ENCODE measurements around the gene NANS.
"Not testable (repeated sequence)": the region's sequence is repeated elsewhere in the genome, so short reads cannot be mapped to it uniquely, and the experiment has no call there.

NANS gene

GRCh38 chr9:98086461-98086860 is 29.9 kb downstream of the NANS start:
- Histone ChIP-seq H3K79me2 (ENCODE audit: insufficient read depth, low read length) (no peaks in the 10 kb centered on the region), H3K9me2 (replicated peaks; ENCODE audit: low read depth, low read length) (no peaks in the 10 kb centered on the region), H4K20me1 (ENCODE audit: insufficient read depth, low read length, poor library complexity, severe bottlenecking) (no peaks in the 10 kb centered on the region), H3K4me3 (ENCODE audit: low read length, poor library complexity, severe bottlenecking) (no peak overlapping the region), H3K9ac (ENCODE audit: low read depth, low read length, poor library complexity, severe bottlenecking) (no peak overlapping the region), H3K4me1 (ENCODE audit: insufficient read depth, low read length, poor library complexity, severe bottlenecking) (no peaks in the 10 kb centered on the region), H2AFZ (ENCODE audit: low read length) (no peak overlapping the region), H3F3A (ENCODE audit: low read depth) (no peaks in the 10 kb centered on the region), H3K36me3 (ENCODE audit: insufficient read depth, low read length) (peaks cover 44% of the 10 kb centered on the region), H3K9me3 (ENCODE audit: insufficient read depth, low read depth, low read length) (no peaks in the 10 kb centered on the region), H3K27me3 (ENCODE audit: insufficient read depth, low read length, poor library complexity, severe bottlenecking) (no peaks in the 10 kb centered on the region), H3K4me2 (ENCODE audit: low read depth, low read length, poor library complexity, severe bottlenecking) (no peak overlapping the region)
- TF ChIP-seq EZH2phosphoT487 (IDR thresholded peaks at IDR 0.05; ENCODE audit: borderline replicate concordance): no peak

GRCh38 chr9:98087420-98088354 is 31.2 kb downstream of the NANS start:
- Histone ChIP-seq H3K4me3 (ENCODE audit: low read length, poor library complexity, severe bottlenecking) (no peak overlapping the region), H2AFZ (ENCODE audit: low read length) (no peak overlapping the region), H3K4me2 (ENCODE audit: low read depth, low read length, poor library complexity, severe bottlenecking) (no peak overlapping the region), H3K27me3 (ENCODE audit: insufficient read depth, low read length, poor library complexity, severe bottlenecking) (no peaks in the 10 kb centered on the region), H3K9me2 (replicated peaks; ENCODE audit: low read depth, low read length) (no peaks in the 10 kb centered on the region), H3F3A (ENCODE audit: low read depth) (no peaks in the 10 kb centered on the region), H3K79me2 (ENCODE audit: insufficient read depth, low read length) (no peaks in the 10 kb centered on the region), H3K9me3 (ENCODE audit: insufficient read depth, low read depth, low read length) (no peaks in the 10 kb centered on the region), H3K4me1 (ENCODE audit: insufficient read depth, low read length, poor library complexity, severe bottlenecking) (no peaks in the 10 kb centered on the region), H3K36me3 (ENCODE audit: insufficient read depth, low read length) (peaks cover 32% of the 10 kb centered on the region), H3K9ac (ENCODE audit: low read depth, low read length, poor library complexity, severe bottlenecking) (no peak overlapping the region), H4K20me1 (ENCODE audit: insufficient read depth, low read length, poor library complexity, severe bottlenecking) (no peaks in the 10 kb centered on the region)
- TF ChIP-seq CTCF (conservative IDR thresholded peaks at IDR 0.05; ENCODE audit: low read length) (no peak), EZH2phosphoT487 (IDR thresholded peaks at IDR 0.05; ENCODE audit: borderline replicate concordance) (no peak)

- not testable (repeated sequence) for H3K4me1 ChIP-seq (ENCODE audit: insufficient read depth, low read length, poor library complexity, severe bottlenecking); H3F3A ChIP-seq (ENCODE audit: low read depth); H2AFZ ChIP-seq (ENCODE audit: low read length); H3K9ac ChIP-seq (ENCODE audit: low read depth, low read length, poor library complexity, severe bottlenecking); H3K9me3 ChIP-seq (ENCODE audit: insufficient read depth, low read depth, low read length); H3K4me2 ChIP-seq (ENCODE audit: low read depth, low read length, poor library complexity, severe bottlenecking); H3K27me3 ChIP-seq (ENCODE audit: insufficient read depth, low read length, poor library complexity, severe bottlenecking); H4K20me1 ChIP-seq (ENCODE audit: insufficient read depth, low read length, poor library complexity, severe bottlenecking); H3K4me3 ChIP-seq (ENCODE audit: low read length, poor library complexity, severe bottlenecking); H3K79me2 ChIP-seq (ENCODE audit: insufficient read depth, low read length); H3K9me2 ChIP-seq (replicated peaks; ENCODE audit: low read depth, low read length)
- peaks cover 15% of the 10 kb centered on the region for H3K36me3 ChIP-seq (ENCODE audit: insufficient read depth, low read length)
Measured at GRCh38 chr9:98090674-98091073, 34.1 kb downstream of the NANS start.

GRCh38 chr9:98091735-98092612 is 35.4 kb downstream of the NANS start:
- H3F3A ChIP-seq (ENCODE audit: low read depth): no peaks in the 10 kb centered on the region
- TF ChIP-seq EZH2phosphoT487 (IDR thresholded peaks at IDR 0.05; ENCODE audit: borderline replicate concordance) (no peak), CTCF (conservative IDR thresholded peaks at IDR 0.05; ENCODE audit: low read length) (no peak)
- no peaks in the 10 kb centered on the region for H3K27me3 ChIP-seq (ENCODE audit: insufficient read depth, low read length, poor library complexity, severe bottlenecking)
- H3K9me2 ChIP-seq (replicated peaks; ENCODE audit: low read depth, low read length): no peaks in the 10 kb centered on the region
- no peaks in the 10 kb centered on the region for H3K79me2 ChIP-seq (ENCODE audit: insufficient read depth, low read length)
- no peaks in the 10 kb centered on the region for H3K9me3 ChIP-seq (ENCODE audit: insufficient read depth, low read depth, low read length)
- H3K4me3 ChIP-seq (ENCODE audit: low read length, poor library complexity, severe bottlenecking): no peak overlapping the region
- H4K20me1 ChIP-seq (ENCODE audit: insufficient read depth, low read length, poor library complexity, severe bottlenecking): no peaks in the 10 kb centered on the region
- H2AFZ ChIP-seq (ENCODE audit: low read length): no peak overlapping the region
- H3K4me1 ChIP-seq (ENCODE audit: insufficient read depth, low read length, poor library complexity, severe bottlenecking): no peaks in the 10 kb centered on the region
- H3K9ac ChIP-seq (ENCODE audit: low read depth, low read length, poor library complexity, severe bottlenecking): no peak overlapping the region
- H3K36me3 ChIP-seq (ENCODE audit: insufficient read depth, low read length): peaks cover 9% of the 10 kb centered on the region
- no peak overlapping the region for H3K4me2 ChIP-seq (ENCODE audit: low read depth, low read length, poor library complexity, severe bottlenecking)
